ENCODE results near the gene PLVAP. TPM values are rescaled to one million over a fixed set of nuclear protein-coding genes. Genes with fewer than 3 reads are reported as not detected.

The PLVAP gene
- total RNA-seq, 2 experiments from 2014 or later: not detected

DNA sequence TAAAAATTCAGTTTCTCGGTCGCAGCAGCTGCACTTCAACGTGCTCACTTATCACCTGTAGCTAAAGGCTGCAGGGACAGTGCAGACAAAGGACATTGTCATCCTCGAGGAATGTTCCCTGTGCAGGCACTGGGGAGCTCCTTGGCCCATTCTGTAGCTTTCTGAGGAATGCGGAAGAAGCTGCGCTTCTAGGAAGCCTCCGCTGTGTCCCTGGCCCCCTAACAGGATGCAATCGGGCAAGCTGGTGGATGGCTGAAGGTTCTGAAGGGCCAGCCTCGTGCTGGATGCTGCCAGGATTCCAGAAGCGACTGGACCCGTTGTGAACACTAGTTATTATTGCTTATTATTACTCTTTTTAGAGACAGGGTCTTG lies 50.6 kb downstream of the PLVAP start:
- H3K36me3 ChIP-seq (ENCODE audit: insufficient read depth, low read length): peaks cover 3% of the 10 kb centered on the region
- DNase-seq (peak in 1 of 14 experiments; percentile 17), ATAC-seq (ENCODE audit: poor library complexity) (no peak)
- CTCF ChIA-PET: interaction anchor here (2.2 to 3.5 kb wide), 2 partner anchors 21 to 34 kb away, joined by 10 to 13 read pairs; partner anchors contain the start of gene MRPL34
- H3K4me1 ChIP-seq (ENCODE audit: insufficient read depth, low read length): peaks cover 28% of the 10 kb centered on the region
- POLR2A ChIA-PET: interaction anchor here (1.6 kb wide), 1 partner anchor 17 kb away, joined by 4 read pairs; the partner anchor contains the start of gene DDA1
- H3K4me1 Mint-ChIP-seq (ENCODE audit: low read depth): peaks cover 15% of the 10 kb centered on the region
- no peak overlapping the region for H3K4me3 ChIP-seq (ENCODE audit: low read length)
- TF ChIP-seq, protein P1, sequence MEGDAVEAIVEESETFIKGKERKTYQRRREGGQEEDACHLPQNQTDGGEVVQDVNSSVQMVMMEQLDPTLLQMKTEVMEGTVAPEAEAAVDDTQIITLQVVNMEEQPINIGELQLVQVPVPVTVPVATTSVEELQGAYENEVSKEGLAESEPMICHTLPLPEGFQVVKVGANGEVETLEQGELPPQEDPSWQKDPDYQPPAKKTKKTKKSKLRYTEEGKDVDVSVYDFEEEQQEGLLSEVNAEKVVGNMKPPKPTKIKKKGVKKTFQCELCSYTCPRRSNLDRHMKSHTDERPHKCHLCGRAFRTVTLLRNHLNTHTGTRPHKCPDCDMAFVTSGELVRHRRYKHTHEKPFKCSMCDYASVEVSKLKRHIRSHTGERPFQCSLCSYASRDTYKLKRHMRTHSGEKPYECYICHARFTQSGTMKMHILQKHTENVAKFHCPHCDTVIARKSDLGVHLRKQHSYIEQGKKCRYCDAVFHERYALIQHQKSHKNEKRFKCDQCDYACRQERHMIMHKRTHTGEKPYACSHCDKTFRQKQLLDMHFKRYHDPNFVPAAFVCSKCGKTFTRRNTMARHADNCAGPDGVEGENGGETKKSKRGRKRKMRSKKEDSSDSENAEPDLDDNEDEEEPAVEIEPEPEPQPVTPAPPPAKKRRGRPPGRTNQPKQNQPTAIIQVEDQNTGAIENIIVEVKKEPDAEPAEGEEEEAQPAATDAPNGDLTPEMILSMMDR (IDR thresholded peaks at IDR 0.05): no peak
- H3K27me3 Mint-ChIP-seq: no peaks in the 10 kb centered on the region
- no peak overlapping the region for H3K27ac Mint-ChIP-seq
- H3K9me3 Mint-ChIP-seq: no peaks in the 10 kb centered on the region
- no peaks in the 10 kb centered on the region for H3K27me3 ChIP-seq (ENCODE audit: control insufficient read depth in 1 of 2, insufficient read depth in 2 of 2, low read length in 2 of 2)
- H3K36me3 Mint-ChIP-seq (ENCODE audit: low read depth): peaks cover 8% of the 10 kb centered on the region
- no peak overlapping the region for H3K27ac ChIP-seq (ENCODE audit: low read depth in 1 of 2, low read length in 2 of 2)
- H3K4me3 Mint-ChIP-seq: peak overlapping the region; percentile 63
- intact Hi-C loops (cut with DNase I, micrococcal nuclease): no loop called here
- peaks cover 0 to 7% of the 10 kb centered on the region in 2 experiments for H3K9me3 ChIP-seq (ENCODE audit: control insufficient read depth in 1 of 2, insufficient read depth in 1 of 2, low read length in 2 of 2)

DNA sequence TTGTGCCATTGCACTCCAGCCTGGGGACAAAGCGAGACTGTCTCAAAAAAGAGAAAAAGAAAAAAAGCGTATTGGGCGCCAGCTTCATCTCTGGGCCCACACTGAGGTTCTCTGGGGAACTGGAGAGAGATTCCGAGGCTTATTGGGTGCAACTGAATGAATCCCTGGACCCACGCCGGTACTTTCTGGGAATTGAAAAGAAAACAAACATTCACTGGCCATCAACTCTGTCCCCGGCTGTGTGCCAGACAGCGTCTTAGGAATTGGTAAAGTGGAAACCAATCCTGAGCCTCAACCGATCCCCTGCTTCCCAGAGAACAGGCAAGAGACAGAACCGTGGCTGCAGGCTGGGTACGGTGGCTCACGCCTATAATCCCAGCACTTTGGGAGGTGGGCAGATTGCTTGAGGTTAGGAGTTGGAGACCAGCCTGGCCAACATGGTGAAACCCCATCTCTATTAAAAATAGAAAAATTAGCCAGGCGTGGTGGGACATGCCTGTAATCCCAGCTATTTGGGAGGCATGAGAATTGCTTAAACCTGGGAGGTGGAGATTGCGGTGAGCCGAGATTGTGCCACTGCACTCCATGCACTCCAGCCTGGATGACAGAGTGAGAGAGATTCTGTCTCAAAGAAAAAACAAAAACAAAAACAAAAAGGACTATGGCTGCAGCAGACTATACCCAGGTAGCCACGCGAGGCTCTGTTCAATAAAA lies 51.1 kb downstream of the PLVAP start:
- ATAC-seq (ENCODE audit: poor library complexity) (no peak), DNase-seq (no peak)
- peaks cover 15% of the 10 kb centered on the region for H3K4me1 Mint-ChIP-seq (ENCODE audit: low read depth)
- intact Hi-C loops (cut with DNase I, micrococcal nuclease): no loop called here
- peak overlapping the region; percentile 63 for H3K4me3 Mint-ChIP-seq
- Histone ChIP-seq H3K27ac (ENCODE audit: low read depth in 1 of 2, low read length in 2 of 2) (no peak overlapping the region), H3K27me3 (ENCODE audit: control insufficient read depth in 1 of 2, insufficient read depth in 2 of 2, low read length in 2 of 2) (no peaks in the 10 kb centered on the region), H3K9me3 (ENCODE audit: control insufficient read depth in 1 of 2, insufficient read depth in 1 of 2, low read length in 2 of 2) (peaks cover 0 to 7% of the 10 kb centered on the region in 2 experiments), H3K36me3 (ENCODE audit: insufficient read depth, low read length) (peaks cover 7% of the 10 kb centered on the region), H3K4me1 (ENCODE audit: insufficient read depth, low read length) (peaks cover 28% of the 10 kb centered on the region), H3K4me3 (ENCODE audit: low read length) (no peak overlapping the region)
- H3K27me3 Mint-ChIP-seq: no peaks in the 10 kb centered on the region
- H3K27ac Mint-ChIP-seq: no peak overlapping the region
- TF ChIP-seq, protein P1 (IDR thresholded peaks at IDR 0.05): no peak
- no peaks in the 10 kb centered on the region for H3K9me3 Mint-ChIP-seq
- CTCF ChIA-PET: interaction anchor here (2.2 to 3.5 kb wide), 2 partner anchors 21 to 34 kb away, joined by 10 to 13 read pairs; partner anchors contain the start of gene MRPL34
- POLR2A ChIA-PET: interaction anchor here (1.6 kb wide), 1 partner anchor 17 kb away, joined by 4 read pairs; the partner anchor contains the start of gene DDA1
- H3K36me3 Mint-ChIP-seq (ENCODE audit: low read depth): peaks cover 8% of the 10 kb centered on the region

DNA sequence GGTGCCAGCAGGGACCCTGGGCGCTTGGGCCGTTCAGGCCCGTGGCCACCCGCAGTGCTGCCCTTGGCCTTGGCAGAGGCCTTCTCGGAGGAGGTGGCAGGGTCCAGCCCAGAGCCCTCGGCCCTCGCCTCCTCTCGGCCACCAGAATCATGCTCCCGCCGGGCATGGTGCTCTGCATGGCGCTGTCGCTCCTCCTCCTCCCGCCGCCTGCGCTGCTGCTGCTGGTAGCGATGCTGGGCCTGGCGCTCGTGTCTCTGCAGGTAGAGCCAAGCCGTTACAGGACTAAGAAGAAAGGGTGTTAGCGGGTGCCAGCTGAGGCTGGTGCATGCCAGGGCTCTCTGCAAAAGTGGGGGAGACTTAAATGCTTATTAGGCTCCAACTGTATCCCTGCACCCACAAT lies 52.0 kb downstream of the PLVAP start:
- peaks cover 15% of the 10 kb centered on the region for H3K4me1 Mint-ChIP-seq (ENCODE audit: low read depth)
- H3K27ac Mint-ChIP-seq: no peak overlapping the region
- no peak overlapping the region for H3K4me3 Mint-ChIP-seq

More for the DNA sequence above, 52.0 kb downstream of the PLVAP start:
- H3K9me3 ChIP-seq (ENCODE audit: control insufficient read depth in 1 of 2, insufficient read depth in 1 of 2, low read length in 2 of 2): peaks cover 0 to 7% of the 10 kb centered on the region in 2 experiments
- H3K27ac ChIP-seq (ENCODE audit: low read depth in 1 of 2, low read length in 2 of 2): no peak overlapping the region
- H3K36me3 ChIP-seq (ENCODE audit: insufficient read depth, low read length): peaks cover 16% of the 10 kb centered on the region
- DNase-seq (peak in 1 of 14 experiments; percentile 40), ATAC-seq (ENCODE audit: poor library complexity) (no peak)
- CTCF ChIA-PET: interaction anchor here (2.2 kb wide), 1 partner anchor 33 kb away, joined by 10 read pairs; no protein-coding TSS in a partner anchor
- Mint-ChIP-seq H3K36me3 (ENCODE audit: low read depth) (peaks cover 13% of the 10 kb centered on the region), H3K27me3 (no peaks in the 10 kb centered on the region), H3K9me3 (no peaks in the 10 kb centered on the region)
- TF ChIP-seq, protein P1 (IDR thresholded peaks at IDR 0.05): no peak
- peaks cover 27% of the 10 kb centered on the region for H3K4me1 ChIP-seq (ENCODE audit: insufficient read depth, low read length)
- POLR2A ChIA-PET: interaction anchor here (1.6 kb wide), 1 partner anchor 16 kb away, joined by 4 read pairs; the partner anchor contains the start of gene DDA1
- no peak overlapping the region for H3K4me3 ChIP-seq (ENCODE audit: low read length)
- no peaks in the 10 kb centered on the region for H3K27me3 ChIP-seq (ENCODE audit: control insufficient read depth in 1 of 2, insufficient read depth in 2 of 2, low read length in 2 of 2)
- intact Hi-C loops (cut with DNase I, micrococcal nuclease): no loop called here
